ENCODE measurements around the gene MDK.

MDK gene

DNA sequence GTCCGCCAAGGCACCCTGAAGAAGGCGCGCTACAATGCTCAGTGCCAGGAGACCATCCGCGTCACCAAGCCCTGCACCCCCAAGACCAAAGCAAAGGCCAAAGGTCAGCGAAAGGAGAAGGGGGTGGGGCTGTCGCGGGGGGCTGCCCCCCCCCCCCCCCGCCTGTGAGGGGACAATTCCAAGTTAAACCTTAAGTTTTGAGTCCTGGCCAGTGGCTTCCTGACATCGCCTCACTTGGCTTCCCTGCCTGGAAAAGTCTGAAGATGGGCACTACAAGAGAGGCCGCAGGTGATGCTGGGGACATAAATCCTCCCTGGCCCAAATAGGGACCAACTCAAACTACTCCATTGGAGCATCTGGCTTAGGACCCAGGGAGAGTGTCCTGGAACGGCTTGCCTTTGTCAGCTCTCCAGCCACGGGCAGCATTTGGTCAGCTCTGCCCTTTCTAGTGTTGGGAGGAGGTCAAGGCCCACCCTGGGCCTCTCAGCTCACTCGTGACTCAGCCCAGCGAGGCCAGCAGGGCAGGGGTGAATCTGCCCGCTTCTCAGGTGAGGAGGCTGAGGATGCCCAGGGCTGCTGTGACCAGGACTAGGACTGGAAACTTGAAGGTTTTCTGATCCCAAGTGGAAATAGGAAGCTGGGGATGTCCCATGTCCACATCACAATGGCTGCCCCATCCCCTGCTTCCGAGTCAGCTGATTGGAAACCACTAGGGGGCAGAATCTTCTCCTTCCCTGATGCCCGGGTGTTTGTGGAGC, 1.4 kb downstream of the MDK start:
- no peak for DNase-seq (ENCODE audit: low read depth)

DNA sequence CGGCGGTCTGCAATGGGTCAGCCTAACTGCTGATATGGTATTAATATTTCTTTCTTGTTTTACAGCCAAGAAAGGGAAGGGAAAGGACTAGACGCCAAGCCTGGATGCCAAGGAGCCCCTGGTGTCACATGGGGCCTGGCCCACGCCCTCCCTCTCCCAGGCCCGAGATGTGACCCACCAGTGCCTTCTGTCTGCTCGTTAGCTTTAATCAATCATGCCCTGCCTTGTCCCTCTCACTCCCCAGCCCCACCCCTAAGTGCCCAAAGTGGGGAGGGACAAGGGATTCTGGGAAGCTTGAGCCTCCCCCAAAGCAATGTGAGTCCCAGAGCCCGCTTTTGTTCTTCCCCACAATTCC, 1.9 kb downstream of the MDK start:
- DNase-seq (ENCODE audit: low read depth), result no peak

DNA sequence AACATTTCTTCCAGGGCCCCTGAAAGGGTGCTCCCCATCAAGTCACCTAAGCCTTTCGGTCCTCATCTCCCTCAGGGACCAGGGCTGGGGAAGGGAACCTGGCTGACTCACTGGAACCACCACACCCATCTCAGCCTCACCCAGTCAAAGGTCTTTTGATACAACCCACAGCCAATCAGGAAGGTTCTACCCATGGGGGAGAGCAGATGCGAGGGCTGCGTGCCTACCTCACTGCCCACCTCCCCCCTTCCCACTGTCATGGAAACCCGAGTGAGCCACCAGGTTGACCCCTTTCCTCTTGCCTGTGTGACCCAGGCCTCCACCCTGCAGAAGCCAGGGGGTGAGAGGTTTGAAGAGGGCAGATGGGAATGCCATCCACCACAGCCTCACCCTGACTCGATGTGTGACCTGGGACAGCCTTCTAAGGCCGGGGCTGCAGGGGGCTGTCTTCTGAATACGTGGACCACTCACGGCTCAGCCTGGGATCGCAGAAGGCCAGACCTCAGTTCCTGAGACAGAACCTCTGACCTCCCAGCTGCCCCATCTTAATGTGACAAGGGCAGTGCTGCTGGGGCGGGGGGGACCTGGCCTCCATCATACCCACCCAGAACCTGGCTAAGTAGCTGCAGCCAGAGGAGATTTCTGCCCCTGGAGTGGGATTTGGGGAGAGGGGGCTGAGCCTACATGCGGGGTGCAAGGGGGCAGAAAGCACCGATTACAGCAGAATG, 2.7 kb downstream of the MDK start:
- DNase-seq (ENCODE audit: low read depth), result no peak

DNA sequence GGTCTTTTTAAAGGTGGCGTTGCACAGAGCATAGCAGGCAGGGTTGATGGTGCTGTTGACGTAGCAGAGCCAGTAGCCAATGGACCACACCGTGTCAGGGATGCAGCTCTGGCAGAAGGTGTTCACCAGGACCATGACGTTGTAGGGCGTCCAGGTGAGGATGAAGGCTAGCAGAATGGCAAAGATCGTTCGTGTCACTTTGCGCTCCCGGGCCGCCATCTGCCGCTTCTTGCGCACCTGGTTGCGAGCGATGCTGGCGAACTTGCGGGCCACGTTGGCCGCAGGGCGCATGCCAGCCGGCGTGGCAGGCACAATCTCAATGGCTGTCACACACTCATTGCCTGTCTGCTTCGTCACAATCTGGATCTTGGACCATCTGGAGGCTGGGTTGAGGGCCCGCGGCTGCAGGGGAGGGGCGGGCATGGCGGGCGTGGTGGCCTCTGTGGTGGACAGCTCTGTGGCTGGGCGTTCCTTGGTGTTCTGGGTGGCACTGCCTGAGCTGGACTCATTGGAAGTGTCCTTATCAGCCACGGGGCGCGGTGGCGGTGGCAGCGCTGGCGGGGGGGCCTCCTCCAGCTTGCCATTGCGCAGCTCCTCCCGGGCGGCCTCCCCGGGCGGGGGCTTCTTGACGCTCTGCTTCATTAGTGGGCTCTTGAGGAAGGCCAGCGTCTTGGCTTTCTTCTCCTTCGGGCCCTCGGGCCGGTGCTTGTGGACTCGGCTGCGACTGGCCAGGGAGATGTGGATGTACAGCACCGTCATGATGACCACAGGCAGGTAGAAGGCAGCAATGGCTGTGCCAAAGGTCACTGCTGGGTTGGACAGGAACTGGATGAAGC, 3.9 kb downstream of the MDK start:
- DNase-seq (ENCODE audit: low read depth), result no peak

DNA sequence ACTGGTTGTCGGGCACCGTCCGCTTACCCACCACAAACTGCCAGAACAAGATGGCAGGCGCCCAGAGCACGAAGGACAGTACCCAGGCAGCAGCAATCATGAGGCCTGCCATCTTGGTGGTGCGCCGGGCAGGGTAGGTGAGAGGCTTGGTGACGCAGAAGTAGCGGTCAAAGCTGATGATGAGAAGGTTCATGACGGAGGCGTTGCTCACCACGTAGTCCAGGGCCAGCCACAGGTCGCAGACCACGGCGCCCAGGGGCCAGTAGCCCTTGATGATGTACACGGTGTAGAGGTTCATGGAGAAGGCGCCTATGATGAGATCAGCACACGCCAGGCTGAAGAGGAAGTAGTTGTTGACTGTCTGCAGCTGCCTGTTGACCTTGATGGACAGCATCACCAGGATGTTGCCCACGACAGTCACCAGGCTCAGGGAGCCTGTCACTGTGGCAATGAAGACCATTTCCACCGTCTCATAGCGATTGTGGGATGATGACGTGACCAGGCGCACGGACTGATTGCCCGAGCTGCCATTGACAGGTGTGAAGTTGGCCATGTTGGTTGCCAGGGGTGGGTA, 4.6 kb downstream of the MDK start:
- no peak for DNase-seq (ENCODE audit: low read depth)

DNA sequence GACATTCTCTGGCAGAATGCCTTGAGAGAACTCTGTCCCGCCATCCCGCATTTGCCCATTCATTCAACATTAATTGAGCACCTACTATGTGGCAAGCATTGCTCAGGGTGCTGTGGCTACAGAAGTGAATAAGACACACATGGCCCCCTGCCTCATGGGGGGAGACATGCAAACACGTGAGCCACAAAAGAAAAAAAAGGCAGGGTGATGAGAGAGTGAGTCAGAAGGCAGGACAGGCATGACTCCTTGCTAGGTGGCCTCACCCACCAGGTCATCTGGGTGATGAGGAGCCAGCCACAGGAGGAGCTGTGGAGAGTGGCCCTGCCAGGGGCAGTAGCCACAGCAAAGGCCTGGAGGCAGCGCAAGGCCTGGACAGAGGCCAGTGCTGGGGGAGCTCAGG, 5.2 kb downstream of the MDK start:
- DNase-seq (ENCODE audit: low read depth), result no peak

DNA sequence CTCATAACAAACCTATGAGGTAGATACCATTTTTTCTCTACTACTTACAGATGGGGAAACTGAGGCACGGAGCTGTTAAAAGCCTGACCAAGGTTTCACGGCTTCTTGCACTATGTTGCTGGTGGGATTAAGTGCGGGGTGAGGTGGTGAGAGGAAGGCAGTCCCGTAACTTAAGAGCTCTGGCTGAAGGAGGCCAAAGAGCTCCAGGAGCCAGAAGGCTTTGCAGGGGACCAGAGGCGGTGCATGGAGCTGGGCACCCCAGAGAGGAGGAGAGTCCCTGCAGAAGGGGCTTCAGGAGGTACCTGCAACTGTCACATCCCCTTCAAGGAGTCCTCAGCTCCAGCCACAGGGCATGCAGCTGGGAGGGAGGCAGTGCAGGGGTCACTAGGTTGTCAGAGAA, 6.0 kb downstream of the MDK start:
- DNase-seq (ENCODE audit: low read depth), result no peak

DNA sequence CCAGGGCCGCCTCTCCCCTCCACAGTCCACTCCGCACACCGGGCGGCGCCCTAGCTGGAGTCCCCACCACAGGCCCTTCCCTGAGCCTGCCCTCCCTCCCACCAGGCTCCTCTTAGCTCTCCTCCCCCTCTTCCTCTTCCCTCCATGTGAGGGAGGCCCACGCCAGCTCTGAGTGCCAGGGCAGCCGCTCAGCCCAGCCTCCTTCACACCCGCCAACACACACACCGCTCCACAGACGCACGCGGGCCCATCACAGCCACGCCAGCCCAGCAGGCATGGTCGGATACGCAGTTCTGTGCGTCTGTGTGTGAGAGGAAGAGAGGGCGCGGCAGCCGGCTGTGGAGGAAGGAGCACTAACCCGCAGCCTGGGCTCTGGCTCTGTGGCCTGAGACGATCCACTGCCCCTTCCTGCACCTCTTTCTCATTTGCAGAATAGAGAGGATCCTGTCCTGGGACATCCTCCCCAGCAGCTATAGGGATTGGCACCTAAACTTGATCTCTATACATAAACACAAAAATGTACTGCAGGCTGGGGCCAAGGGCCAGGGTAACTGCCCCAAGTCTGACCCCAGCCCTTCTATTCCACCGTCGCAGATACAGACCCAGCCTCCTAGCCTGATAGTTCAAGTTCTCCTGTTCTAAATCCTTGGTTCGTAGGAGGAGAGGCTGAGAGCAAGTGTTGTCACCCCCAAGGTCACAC, 6.6 kb downstream of the MDK start:
- no peak for DNase-seq (ENCODE audit: low read depth)

DNA sequence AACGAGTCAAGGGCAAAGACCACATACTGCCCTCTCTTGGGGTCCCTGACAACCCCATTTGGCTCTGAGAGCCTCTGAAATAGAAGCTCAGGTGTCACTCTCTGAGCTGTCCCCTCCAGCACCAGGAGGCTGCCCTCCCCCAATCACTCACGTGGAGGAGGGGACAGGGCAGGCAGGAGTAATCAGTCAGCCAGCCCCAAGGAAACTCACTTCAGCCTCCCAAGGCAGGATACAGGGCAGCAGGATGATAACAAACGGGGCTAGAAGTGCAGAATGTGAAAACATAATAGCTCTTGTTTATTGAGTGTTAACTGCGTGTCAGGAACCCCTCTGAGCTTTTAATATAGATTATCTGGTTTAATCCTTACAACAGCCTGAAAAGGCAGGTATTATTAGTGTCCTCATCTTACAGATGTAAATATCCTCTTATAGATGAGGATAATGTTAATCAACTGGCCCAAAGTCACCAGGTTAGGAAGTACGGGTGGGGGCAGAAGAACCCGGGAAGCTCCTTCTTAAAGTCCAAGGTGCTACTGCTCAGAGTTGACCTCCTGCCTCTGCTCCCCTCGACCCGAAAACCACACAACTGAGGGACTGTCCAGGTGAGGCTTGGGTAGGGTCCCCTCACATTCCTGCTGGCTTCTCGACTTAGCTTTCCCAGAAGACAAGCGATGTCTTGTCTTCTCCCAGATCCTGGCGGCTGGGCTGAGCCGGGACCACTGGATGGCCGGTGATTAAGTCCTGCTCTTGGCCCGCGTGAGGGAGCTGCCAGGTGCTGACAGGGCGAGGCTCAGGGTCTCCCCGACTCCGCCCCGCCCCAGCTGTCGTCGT, 7.4 kb downstream of the MDK start:
- no peak for DNase-seq (ENCODE audit: low read depth)

DNA sequence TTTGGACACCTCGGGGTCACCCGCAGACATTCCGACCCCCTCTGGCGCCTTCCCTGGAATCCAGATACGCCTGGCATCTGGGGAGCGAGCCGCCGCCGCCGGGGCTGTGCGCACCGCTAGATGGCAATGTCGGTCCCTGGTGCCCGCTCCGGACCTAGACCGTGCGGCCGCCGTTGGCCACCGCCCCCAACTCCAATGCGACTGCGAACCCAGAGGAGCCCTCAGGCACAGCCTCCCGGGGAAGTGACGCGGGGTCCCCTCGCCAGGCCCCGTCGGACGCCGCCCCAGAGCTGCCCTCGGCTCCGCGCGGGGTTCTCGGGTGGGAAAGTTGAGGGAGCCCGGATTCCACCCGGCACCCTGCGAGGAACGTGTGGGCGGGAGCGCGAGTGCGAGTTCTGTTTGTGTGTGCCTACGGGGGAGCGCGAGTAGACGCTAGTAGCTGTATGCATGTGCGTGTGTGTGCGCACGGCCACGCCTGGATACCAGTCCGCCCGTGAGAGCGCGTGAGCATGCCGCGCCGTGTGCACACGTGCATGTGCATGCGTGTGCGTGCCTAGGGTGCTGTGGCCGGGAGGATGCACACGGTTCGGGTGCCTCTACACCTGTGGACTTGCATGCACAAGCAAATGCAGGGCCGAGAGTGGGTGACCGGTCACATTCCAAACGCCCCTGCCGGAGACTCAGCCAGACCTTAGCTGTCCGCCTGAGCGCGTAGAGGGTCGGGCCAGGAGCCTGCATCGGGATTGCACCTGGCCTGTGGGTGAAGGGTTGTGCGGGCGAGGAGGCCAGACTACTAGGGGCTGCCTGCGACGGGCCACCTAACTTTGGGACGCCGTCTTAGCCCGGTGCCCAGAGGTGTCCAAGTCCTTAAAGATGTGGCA, 8.2 kb downstream of the MDK start:
- no peak for DNase-seq (ENCODE audit: low read depth)

DNA sequence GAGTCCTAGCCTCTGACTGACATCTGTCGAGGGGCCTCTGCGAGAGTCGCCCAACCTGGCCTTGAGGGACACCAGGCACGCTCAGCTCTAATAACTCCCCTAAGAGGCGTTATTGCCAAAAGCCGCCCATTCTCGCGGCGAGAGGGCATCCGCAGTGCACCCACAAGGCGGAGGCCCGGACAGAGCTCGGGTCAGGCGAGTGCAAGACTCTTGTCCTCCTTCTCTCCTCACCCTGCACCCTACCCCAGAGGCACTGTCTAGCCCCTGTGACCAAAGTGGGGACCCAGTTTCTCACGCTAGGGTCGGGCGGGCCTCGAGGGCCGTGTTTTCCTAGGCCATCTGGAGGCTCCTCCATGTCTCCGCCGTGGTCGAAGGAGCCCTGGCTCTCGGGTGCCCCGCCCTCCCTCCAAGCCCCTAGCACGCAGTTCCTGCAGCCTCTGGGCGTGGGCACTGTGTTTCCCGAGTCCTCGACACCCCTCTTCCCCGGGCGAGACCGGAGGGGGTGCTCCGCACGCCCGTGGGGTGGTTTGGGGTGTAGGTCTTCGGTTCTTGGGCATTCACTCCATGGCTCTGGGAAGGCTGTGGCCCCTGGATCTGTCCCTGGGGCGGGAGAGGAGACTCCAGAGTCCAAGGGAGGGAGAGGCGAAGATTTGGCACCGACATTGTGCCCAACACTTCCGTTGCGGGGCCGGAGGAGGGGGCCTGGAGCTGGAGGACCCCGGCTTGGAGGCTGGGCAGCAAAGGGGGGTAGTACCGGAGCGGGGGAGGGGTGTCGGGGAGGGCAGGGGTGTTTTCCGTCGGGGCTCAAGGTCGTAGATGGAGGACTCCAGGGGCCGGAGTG, 9.1 kb downstream of the MDK start:
- DNase-seq (ENCODE audit: low read depth), result no peak

DNA sequence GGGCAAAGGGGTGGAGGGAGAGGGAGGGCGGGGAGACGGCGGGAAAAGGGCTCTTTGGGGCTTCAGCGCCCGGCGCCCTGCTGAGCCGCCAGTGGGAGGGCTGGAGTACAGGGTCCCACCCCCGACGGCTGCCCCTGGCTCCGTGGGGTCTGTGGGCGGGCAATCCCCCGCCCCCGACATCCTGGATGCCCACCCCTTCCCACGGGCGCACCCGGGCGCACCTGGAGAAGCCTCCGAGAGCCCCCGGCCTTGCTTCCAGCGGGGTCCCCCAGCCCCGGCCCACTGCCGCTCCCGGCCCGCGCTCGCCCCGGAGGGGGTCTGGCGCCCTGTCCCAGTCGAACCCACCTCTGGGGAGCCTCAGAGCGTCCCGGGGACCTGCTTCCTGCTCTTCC, 9.7 kb downstream of the MDK start:
- no peak for DNase-seq (ENCODE audit: low read depth)

DNA sequence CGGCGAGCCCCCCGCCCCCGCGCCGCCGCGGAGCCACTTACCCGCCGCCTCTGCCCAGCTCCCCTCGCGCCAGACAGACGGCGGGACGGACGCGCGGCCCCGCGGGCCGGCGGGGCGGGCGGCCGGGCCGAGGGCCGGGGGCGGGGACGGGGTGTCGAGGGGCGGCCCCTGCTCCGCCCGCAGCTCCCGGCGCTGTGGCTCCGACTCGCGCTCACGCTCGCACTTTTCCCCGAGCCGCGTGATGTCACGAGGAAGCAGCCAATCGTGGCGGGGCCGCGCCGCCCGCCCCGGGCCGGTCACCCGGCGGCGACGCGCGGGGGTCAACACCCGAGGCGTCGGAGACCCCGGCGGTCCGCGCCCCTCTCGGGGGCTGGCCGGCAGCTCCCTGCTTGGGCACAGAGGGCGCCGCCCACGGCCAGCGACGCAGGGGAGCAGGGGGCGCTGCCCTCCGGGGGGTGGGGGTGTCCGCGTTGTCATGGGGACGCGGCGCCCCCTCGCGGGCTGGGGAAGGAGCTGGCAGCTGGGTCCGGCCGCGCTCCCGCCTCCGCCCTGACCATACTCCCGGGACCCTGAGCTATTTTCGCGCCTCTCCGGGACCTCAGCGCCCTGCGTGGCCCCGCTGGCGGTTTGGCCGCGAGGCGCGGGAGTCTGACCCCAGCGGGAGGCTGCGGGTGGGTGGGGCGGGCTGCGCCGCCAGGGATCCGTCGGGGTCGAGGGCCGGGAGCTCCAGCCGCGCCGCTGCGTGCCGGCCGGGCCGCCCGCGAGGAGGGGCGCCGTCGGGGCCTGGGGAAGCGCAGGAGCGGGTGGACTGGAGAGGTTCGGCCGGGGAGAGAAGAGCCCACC, 10.3 kb downstream of the MDK start, which contains the start of gene CHRM4:
CHRM4 (minus strand) TSS at position 199 of the 843 bp plus-strand sequence. CDS start 5,219 bp downstream, outside the sequence.
- DNase-seq (ENCODE audit: low read depth), result no peak

DNA sequence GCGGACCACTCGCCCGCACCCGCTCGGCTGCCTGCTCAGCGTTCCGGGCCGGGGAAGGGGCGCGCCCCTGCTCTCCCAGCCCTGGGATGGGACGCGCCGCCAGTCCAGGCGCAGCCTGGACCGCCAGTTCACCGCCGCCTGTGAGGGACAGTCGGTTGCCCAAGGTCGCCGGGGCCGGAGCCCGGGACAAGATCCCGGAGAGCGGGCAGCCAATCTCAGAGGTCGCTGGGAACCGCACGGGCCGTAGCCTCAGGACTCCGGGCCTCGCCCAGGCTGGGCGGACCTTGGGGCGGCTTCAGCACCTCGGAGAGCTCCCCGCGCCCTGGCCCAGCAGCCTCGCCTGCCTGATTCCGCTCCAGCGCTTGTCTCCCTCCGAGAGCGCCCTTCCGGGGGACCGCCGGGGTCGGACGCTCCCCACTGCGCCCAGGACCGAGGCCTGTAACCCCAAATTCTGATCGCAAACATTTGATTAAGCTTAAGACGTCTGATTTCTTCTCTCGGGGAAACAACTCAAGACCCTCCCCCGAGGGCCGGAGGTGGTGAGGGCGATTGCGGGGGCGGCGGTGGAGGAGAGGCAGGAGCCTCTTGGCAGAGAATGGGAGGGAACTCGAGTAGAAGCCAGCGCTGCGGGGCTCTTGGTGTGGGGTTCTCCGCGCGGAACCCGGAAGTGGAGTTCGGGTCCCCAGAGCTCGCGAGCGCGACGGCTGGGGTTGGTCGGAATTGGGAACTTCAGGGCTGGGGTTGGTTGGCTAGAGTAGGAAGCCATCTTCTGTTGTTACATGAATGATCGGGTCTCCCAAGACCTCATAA, 11.2 kb downstream of the MDK start:
- DNase-seq (ENCODE audit: low read depth), result peak; percentile 43

DNA sequence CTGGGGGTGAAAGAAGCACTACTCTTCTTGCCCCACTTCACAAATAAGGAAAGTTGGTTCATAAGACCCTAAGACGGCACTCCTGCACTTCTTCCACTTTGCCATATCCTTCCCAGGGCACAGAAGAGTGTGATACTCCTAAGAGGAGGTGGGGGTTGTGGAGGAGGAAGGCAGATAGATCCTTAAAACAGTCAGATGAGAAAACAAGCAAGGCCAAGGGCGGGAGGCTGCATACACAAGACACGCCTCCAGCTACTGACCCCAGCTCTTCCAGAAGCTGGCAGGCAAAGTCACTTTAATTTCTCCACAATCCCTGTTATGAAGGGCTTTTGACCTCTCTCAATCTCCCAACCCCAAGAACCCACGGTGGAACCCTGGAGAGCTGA, 11.8 kb downstream of the MDK start:
- no peak for DNase-seq (ENCODE audit: low read depth)

DNA sequence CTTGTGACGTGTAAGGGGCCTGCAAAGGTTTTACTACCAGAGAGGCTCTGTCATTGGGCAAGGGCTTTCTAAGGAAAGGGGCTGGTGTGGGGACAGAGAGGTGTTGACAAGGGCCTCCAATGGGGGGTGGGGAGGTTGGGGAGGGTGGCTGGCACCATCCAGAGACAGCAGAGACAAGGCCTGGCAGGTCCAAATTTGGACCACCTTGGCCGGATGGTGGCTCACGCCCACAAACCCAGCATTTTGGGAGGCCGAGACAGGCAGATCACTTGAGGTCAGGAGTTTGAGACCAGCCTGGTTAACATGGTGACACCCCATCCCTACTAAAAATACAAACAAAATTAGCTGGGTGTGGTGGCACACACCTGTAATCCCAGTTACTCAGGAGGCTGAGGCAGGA, 12.3 kb downstream of the MDK start:
- DNase-seq (ENCODE audit: low read depth), result no peak

DNA sequence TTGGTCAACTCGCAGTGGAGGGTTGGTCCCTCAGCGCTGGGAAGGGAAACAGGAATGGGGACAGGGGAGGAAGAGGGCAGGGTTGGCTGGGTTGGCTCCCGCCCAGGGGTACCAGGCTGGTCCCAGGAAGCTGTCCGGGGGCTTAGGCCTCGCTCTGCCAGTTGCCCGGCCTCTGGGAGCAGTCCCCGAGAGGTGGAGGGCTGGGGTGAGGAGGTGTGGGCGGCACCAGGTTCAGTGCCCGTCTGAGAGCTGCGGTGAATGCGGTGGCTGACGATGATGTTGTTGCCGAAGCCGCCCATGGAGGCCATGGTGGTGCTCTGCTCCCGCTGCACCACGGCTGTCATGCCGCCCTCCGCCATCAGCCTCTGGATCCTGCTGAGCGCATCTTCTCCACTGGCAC, 16.1 kb downstream of the MDK start:
- no peak for DNase-seq (ENCODE audit: low read depth)
